Stimulated activated naive CD8-positive, alpha-beta T cell treated with anti-CD3 and anti-CD28 coated beads, Interleukin-15, Interleukin-2, amounts not matched to agents 100 ng/mL and 50 ng/mL, for 24 hours (primary cell): ENCODE results near the gene MAGI1.

Source experiments
- H3K27ac Mint-ChIP-seq: one replicate; pipeline ENCODE4 v1.8.0; 2021; ENCODE audit warnings: mild to moderate bottlenecking, mixed read lengths
- H3K27me3 Mint-ChIP-seq: one replicate; pipeline ENCODE4 v1.8.0; 2021; ENCODE audit warnings: mixed read lengths
- H3K36me3 Mint-ChIP-seq: one replicate; pipeline ENCODE4 v1.8.0; 2021; ENCODE audit warnings: low read depth, mixed read lengths
- H3K4me1 Mint-ChIP-seq: one replicate; pipeline ENCODE4 v1.8.0; 2021; ENCODE audit warnings: low read depth, mixed read lengths
- H3K4me3 Mint-ChIP-seq: one replicate; pipeline ENCODE4 v1.8.0; 2021; ENCODE audit warnings: mild to moderate bottlenecking, mixed read lengths
- H3K9me3 Mint-ChIP-seq: one replicate; pipeline ENCODE4 v1.8.0; 2021; ENCODE audit warnings: mixed read lengths

MAGI1 gene

GRCh38 chr3:65983100-65983499 lies 55.6 kb downstream of the MAGI1 start:
- Mint-ChIP-seq H3K9me3 (peaks cover 4% of the 10 kb centered on the region), H3K4me3 (no peak overlapping the region), H3K36me3 (no peaks in the 10 kb centered on the region), H3K27me3 (peaks cover 4% of the 10 kb centered on the region), H3K27ac (no peak overlapping the region), H3K4me1 (no peaks in the 10 kb centered on the region)

- no peak overlapping the region for H3K27ac Mint-ChIP-seq
- H3K27me3 Mint-ChIP-seq: no peaks in the 10 kb centered on the region
- H3K4me1 Mint-ChIP-seq: no peaks in the 10 kb centered on the region
- H3K9me3 Mint-ChIP-seq: peaks cover 8% of the 10 kb centered on the region
- no peaks in the 10 kb centered on the region for H3K36me3 Mint-ChIP-seq
- no peak overlapping the region for H3K4me3 Mint-ChIP-seq
These were observed 59.0 kb downstream of the MAGI1 start for GRCh38 chr3:65979731-65980130.

GRCh38 chr3:65979162-65979561 lies 59.6 kb downstream of the MAGI1 start:
- Mint-ChIP-seq H3K9me3 (peaks cover 8% of the 10 kb centered on the region), H3K4me1 (no peaks in the 10 kb centered on the region)

GRCh38 chr3:65978116-65978515 lies 60.6 kb downstream of the MAGI1 start:
- no peaks in the 10 kb centered on the region for H3K27me3 Mint-ChIP-seq
- no peak overlapping the region for H3K4me3 Mint-ChIP-seq
- no peaks in the 10 kb centered on the region for H3K36me3 Mint-ChIP-seq

More at GRCh38 chr3:65979162-65979561, 59.6 kb downstream of the MAGI1 start:
- H3K27ac Mint-ChIP-seq: no peak overlapping the region
- no peaks in the 10 kb centered on the region for H3K36me3 Mint-ChIP-seq
- H3K27me3 Mint-ChIP-seq: no peaks in the 10 kb centered on the region
- H3K4me3 Mint-ChIP-seq: no peak overlapping the region

GRCh38 chr3:65975032-65975431 lies 63.7 kb downstream of the MAGI1 start:
- Mint-ChIP-seq H3K4me1 (no peaks in the 10 kb centered on the region), H3K9me3 (peaks cover 8% of the 10 kb centered on the region), H3K27ac (no peak overlapping the region), H3K27me3 (no peaks in the 10 kb centered on the region), H3K4me3 (no peak overlapping the region), H3K36me3 (no peaks in the 10 kb centered on the region)

More at GRCh38 chr3:65978116-65978515, 60.6 kb downstream of the MAGI1 start:
- peaks cover 8% of the 10 kb centered on the region for H3K9me3 Mint-ChIP-seq
- H3K4me1 Mint-ChIP-seq: no peaks in the 10 kb centered on the region
- no peak overlapping the region for H3K27ac Mint-ChIP-seq

- Mint-ChIP-seq H3K27ac (no peak overlapping the region), H3K27me3 (no peaks in the 10 kb centered on the region), H3K36me3 (no peaks in the 10 kb centered on the region), H3K4me3 (no peak overlapping the region), H3K4me1 (no peaks in the 10 kb centered on the region), H3K9me3 (peaks cover 8% of the 10 kb centered on the region)
These were observed 64.2 kb downstream of the MAGI1 start for GRCh38 chr3:65974509-65974908.

- Mint-ChIP-seq H3K4me1 (no peaks in the 10 kb centered on the region), H3K4me3 (no peak overlapping the region), H3K27ac (no peak overlapping the region), H3K36me3 (no peaks in the 10 kb centered on the region), H3K27me3 (peaks cover under 1% of the 10 kb centered on the region), H3K9me3 (peaks cover 4% of the 10 kb centered on the region)
These were observed 66.0 kb downstream of the MAGI1 start for GRCh38 chr3:65972765-65973164.

GRCh38 chr3:65971293-65972252 lies 67.1 kb downstream of the MAGI1 start:
- no peaks in the 10 kb centered on the region for H3K36me3 Mint-ChIP-seq
- peaks cover 4% of the 10 kb centered on the region for H3K9me3 Mint-ChIP-seq
- no peak overlapping the region for H3K4me3 Mint-ChIP-seq
- H3K27me3 Mint-ChIP-seq: peaks cover 4% of the 10 kb centered on the region
- H3K27ac Mint-ChIP-seq: no peak overlapping the region
- no peaks in the 10 kb centered on the region for H3K4me1 Mint-ChIP-seq

- H3K27me3 Mint-ChIP-seq: peaks cover 4% of the 10 kb centered on the region
These were observed 69.7 kb downstream of the MAGI1 start for GRCh38 chr3:65968996-65969395.

GRCh38 chr3:65967451-65967850 lies 71.3 kb downstream of the MAGI1 start:
- Mint-ChIP-seq H3K27me3 (peaks cover 4% of the 10 kb centered on the region), H3K4me1 (peaks cover 20% of the 10 kb centered on the region), H3K27ac (no peak overlapping the region), H3K36me3 (no peaks in the 10 kb centered on the region), H3K4me3 (no peak overlapping the region), H3K9me3 (peaks cover 4% of the 10 kb centered on the region)

More at GRCh38 chr3:65968996-65969395, 69.7 kb downstream of the MAGI1 start:
- peaks cover 14% of the 10 kb centered on the region for H3K4me1 Mint-ChIP-seq
- peaks cover 2% of the 10 kb centered on the region for H3K9me3 Mint-ChIP-seq
- no peak overlapping the region for H3K4me3 Mint-ChIP-seq
- H3K27ac Mint-ChIP-seq: no peak overlapping the region
- H3K36me3 Mint-ChIP-seq: no peaks in the 10 kb centered on the region

- Mint-ChIP-seq H3K4me1 (peaks cover 20% of the 10 kb centered on the region), H3K27me3 (peaks cover 4% of the 10 kb centered on the region), H3K27ac (peak overlapping the region; percentile 100), H3K36me3 (no peaks in the 10 kb centered on the region), H3K4me3 (peak overlapping the region; percentile 69), H3K9me3 (peaks cover 4% of the 10 kb centered on the region)
These were observed 73.9 kb downstream of the MAGI1 start for GRCh38 chr3:65964838-65965237.

- H3K27ac Mint-ChIP-seq: peak overlapping the region; percentile 100
- peak overlapping the region; percentile 69 for H3K4me3 Mint-ChIP-seq
- H3K9me3 Mint-ChIP-seq: peaks cover 4% of the 10 kb centered on the region
- peaks cover 4% of the 10 kb centered on the region for H3K27me3 Mint-ChIP-seq
- peaks cover 20% of the 10 kb centered on the region for H3K4me1 Mint-ChIP-seq
- H3K36me3 Mint-ChIP-seq: no peaks in the 10 kb centered on the region
These were observed 74.7 kb downstream of the MAGI1 start for GRCh38 chr3:65963787-65964677.

GRCh38 chr3:65961733-65962132 lies 77.0 kb downstream of the MAGI1 start:
- no peak overlapping the region for H3K4me3 Mint-ChIP-seq

GRCh38 chr3:65961128-65961527 lies 77.6 kb downstream of the MAGI1 start:
- Mint-ChIP-seq H3K4me3 (no peak overlapping the region), H3K4me1 (peaks cover 20% of the 10 kb centered on the region), H3K9me3 (peaks cover 4% of the 10 kb centered on the region), H3K27me3 (no peaks in the 10 kb centered on the region), H3K27ac (no peak overlapping the region), H3K36me3 (no peaks in the 10 kb centered on the region)

More at GRCh38 chr3:65961733-65962132, 77.0 kb downstream of the MAGI1 start:
- Mint-ChIP-seq H3K9me3 (peaks cover 4% of the 10 kb centered on the region), H3K36me3 (no peaks in the 10 kb centered on the region), H3K27ac (no peak overlapping the region), H3K4me1 (peaks cover 20% of the 10 kb centered on the region), H3K27me3 (no peaks in the 10 kb centered on the region)

- Mint-ChIP-seq H3K36me3 (no peaks in the 10 kb centered on the region), H3K4me1 (peaks cover 16% of the 10 kb centered on the region), H3K27me3 (no peaks in the 10 kb centered on the region), H3K4me3 (no peak overlapping the region), H3K9me3 (peaks cover 4% of the 10 kb centered on the region), H3K27ac (no peak overlapping the region)
These were observed 78.6 kb downstream of the MAGI1 start for GRCh38 chr3:65960087-65960486.
